MCF 10A (cell line): ENCODE measurements around the gene FLOT1. TPM values are rescaled to one million over a fixed set of nuclear protein-coding genes. Genes with fewer than 3 reads are reported as not detected.
"Not testable (repeated sequence)": the region's sequence is repeated elsewhere in the genome, so short reads cannot be mapped to it uniquely, and the experiment has no call there.

Experiments used
- BruUV-seq: library from RNA; stranded (reverse); fragments of 400-500 nt; replicated peaks from 2 replicates; lab custom pipeline; 2021; lab: Mats Ljungman, UMichigan
- CTCF ChIA-PET: fragments of 300-600 bp; sonication (Branson Sonifier 250); formaldehyde crosslinking; extraction: SDS; loops from one replicate; lab custom pipeline; 2021; ENCODE audit warnings: antibody characterized with exemption, inconsistent platforms; lab: Yijun Ruan, JAX
- POLR2A ChIA-PET: fragments of 300-600, 350-650 bp; sonication (Branson Sonifier 250); formaldehyde crosslinking; extraction: SDS; loops from one replicate; lab custom pipeline; 2020; ENCODE audit warnings: antibody characterized with exemption, inconsistent platforms; lab: Yijun Ruan, JAX
- DNase-seq: peaks from one replicate; pipeline ENCODE4 v3.0.0-alpha.2; 2018; ENCODE audit not compliant: unreplicated experiment
- H3K27ac Mint-ChIP-seq: one replicate; pipeline ENCODE4 v1.8.0; 2022; ENCODE audit warnings: mild to moderate bottlenecking, low read depth, mixed read lengths; ENCODE audit not compliant: unreplicated experiment
- H3K27me3 Mint-ChIP-seq: one replicate; pipeline ENCODE4 v1.8.0; 2022; ENCODE audit warnings: mixed read lengths; ENCODE audit not compliant: insufficient read depth, unreplicated experiment
- H3K36me3 Mint-ChIP-seq: one replicate; pipeline ENCODE4 v1.8.0; 2022; ENCODE audit warnings: mild to moderate bottlenecking, moderate library complexity, mixed read lengths; ENCODE audit not compliant: insufficient read depth, unreplicated experiment
- H3K4me1 Mint-ChIP-seq: one replicate; pipeline ENCODE4 v1.8.0; 2022; ENCODE audit warnings: mixed read lengths; ENCODE audit not compliant: insufficient read depth, unreplicated experiment
- H3K4me3 Mint-ChIP-seq: one replicate; pipeline ENCODE4 v1.8.0; 2022; ENCODE audit warnings: mild to moderate bottlenecking, moderate library complexity, mixed read lengths; ENCODE audit not compliant: unreplicated experiment
- H3K9me3 Mint-ChIP-seq: one replicate; pipeline ENCODE4 v1.8.0; 2022; ENCODE audit warnings: mixed read lengths; ENCODE audit not compliant: unreplicated experiment
- CTCF ChIP-seq: fragments of 200-600 bp; IDR thresholded peaks from one replicate; pipeline ENCODE4 v1.8.0; 2022; ENCODE audit warnings: antibody characterized with exemption, mild to moderate bottlenecking; ENCODE audit not compliant: unreplicated experiment
- intact Hi-C: fragments of 100-400 bp; cut with micrococcal nuclease; formaldehyde crosslinking; loops from 2 replicates; pipeline ENCODE4 v1.14.1; 2022
- total RNA-seq: library from RNA; stranded (reverse); gene quantifications from 2 replicates; pipeline ENCODE4 v1.2.3, GENCODE V29; 2022

FLOT1 gene
- total RNA-seq, 1 experiment from 2014 or later: 61.8 TPM

- DNase-seq: no peak
- Mint-ChIP-seq H3K36me3 (peaks cover 69% of the 10 kb centered on the region), H3K27ac (no peak overlapping the region), H3K9me3 (no peaks in the 10 kb centered on the region), H3K27me3 (no peaks in the 10 kb centered on the region), H3K4me1 (peaks cover 39% of the 10 kb centered on the region), H3K4me3 (no peak overlapping the region)
- intact Hi-C loops: no loop called here
- CTCF ChIA-PET: interaction anchor here (0.6 to 20.7 kb wide), 8 partner anchors 10 to 363 kb away, joined by 3 to 537 read pairs (median 3); partner anchors contain the start of gene DHX16
- TF ChIP-seq CTCF: no peak
- BruUV-seq: no TSS peak
- POLR2A ChIA-PET: interaction anchor here (0.6 to 13.6 kb wide), 11 partner anchors 11 to 184 kb away, joined by 3 to 477 read pairs (median 3); partner anchors contain the start of genes DHX16, FLOT1, MRPS18B and NRM
Observed at GRCh38 chr6:30726506-30727413, 15.7 kb downstream of the FLOT1 start.

- DNase-seq: no peak
- no peak overlapping the region for H3K27ac Mint-ChIP-seq
- peaks cover 35% of the 10 kb centered on the region for H3K4me1 Mint-ChIP-seq
- POLR2A ChIA-PET: interaction anchor here (0.9 to 13.6 kb wide), 9 partner anchors 12 to 150 kb away, joined by 3 to 477 read pairs (median 18); partner anchors contain the start of genes DHX16, FLOT1, MRPS18B and NRM
- no peak overlapping the region for H3K4me3 Mint-ChIP-seq
- BruUV-seq: no TSS peak
- CTCF ChIA-PET: interaction anchor here (0.6 to 20.7 kb wide), 4 partner anchors 11 to 364 kb away, joined by 3 to 537 read pairs (median 3); partner anchors contain the start of gene DHX16
- H3K36me3 Mint-ChIP-seq: peaks cover 71% of the 10 kb centered on the region
- H3K9me3 Mint-ChIP-seq: no peaks in the 10 kb centered on the region
- TF ChIP-seq CTCF: no peak
- intact Hi-C loops: no loop called here
- H3K27me3 Mint-ChIP-seq: no peaks in the 10 kb centered on the region
Observed at GRCh38 chr6:30725713-30726505, 16.6 kb downstream of the FLOT1 start.

- Mint-ChIP-seq H3K27me3 (no peaks in the 10 kb centered on the region), H3K36me3 (peaks cover 77% of the 10 kb centered on the region), H3K4me3 (no peak overlapping the region), H3K27ac (no peak overlapping the region), H3K4me1 (peaks cover 32% of the 10 kb centered on the region), H3K9me3 (no peaks in the 10 kb centered on the region)
- TF ChIP-seq CTCF: no peak
- no peak for DNase-seq
- ChIA-PET POLR2A (interaction anchor here (0.7 to 13.6 kb wide), 11 partner anchors 14 to 362 kb away, joined by 3 to 477 read pairs (median 8); partner anchors contain the start of genes DHX16, MRPS18B, NRM and PPP1R10), CTCF (interaction anchor here (0.7 to 20.7 kb wide), 5 partner anchors 14 to 242 kb away, joined by 4 to 537 read pairs (median 7); partner anchors contain the start of gene DHX16)
- intact Hi-C loops: loop anchor here (5.0 kb wide), 2 partner anchors 183 to 243 kb away; no protein-coding TSS in a partner anchor
- no TSS peak for BruUV-seq
Observed at GRCh38 chr6:30724906-30725667, 17.4 kb downstream of the FLOT1 start.

GRCh38 chr6:30723843-30724741, 18.4 kb downstream of the FLOT1 start:
- Mint-ChIP-seq H3K4me1 (peaks cover 41% of the 10 kb centered on the region), H3K27ac (peak overlapping the region; percentile 5), H3K4me3 (peak overlapping the region; percentile 86), H3K36me3 (peaks cover 80% of the 10 kb centered on the region)
- DNase-seq, H3K27me3 Mint-ChIP-seq, H3K9me3 Mint-ChIP-seq: not testable (repeated sequence)
- POLR2A ChIA-PET: interaction anchor here (0.7 to 13.6 kb wide), 11 partner anchors 13 to 363 kb away, joined by 3 to 477 read pairs (median 8); partner anchors contain the start of genes DHX16, MRPS18B, NRM and PPP1R10
- CTCF ChIA-PET: interaction anchor here (0.7 to 20.7 kb wide), 10 partner anchors 9 to 241 kb away, joined by 3 to 537 read pairs (median 6); partner anchors contain the start of genes DHX16 and NRM
- intact Hi-C loops: loop anchor here (5.0 kb wide), 2 partner anchors 182 to 242 kb away; no protein-coding TSS in a partner anchor
- TSS peak; percentile 11 for BruUV-seq
